GM18909 (cell line): ENCODE data around the gene CYP17A1.
A peak's percentile ranks its signal among the peaks of the same experiment; 100 is the strongest.
"Not testable (repeated sequence)": the region's sequence is repeated elsewhere in the genome, so short reads cannot be mapped to it uniquely, and the experiment has no call there.

Source experiments
- ATAC-seq: cut with Tn5 transposase; IDR thresholded peaks from one replicate; pipeline ENCODE4 v1.9.1; 2021; ENCODE audit warnings: mild to moderate bottlenecking; ENCODE audit not compliant: unreplicated experiment, poor library complexity

Gene CYP17A1

DNA sequence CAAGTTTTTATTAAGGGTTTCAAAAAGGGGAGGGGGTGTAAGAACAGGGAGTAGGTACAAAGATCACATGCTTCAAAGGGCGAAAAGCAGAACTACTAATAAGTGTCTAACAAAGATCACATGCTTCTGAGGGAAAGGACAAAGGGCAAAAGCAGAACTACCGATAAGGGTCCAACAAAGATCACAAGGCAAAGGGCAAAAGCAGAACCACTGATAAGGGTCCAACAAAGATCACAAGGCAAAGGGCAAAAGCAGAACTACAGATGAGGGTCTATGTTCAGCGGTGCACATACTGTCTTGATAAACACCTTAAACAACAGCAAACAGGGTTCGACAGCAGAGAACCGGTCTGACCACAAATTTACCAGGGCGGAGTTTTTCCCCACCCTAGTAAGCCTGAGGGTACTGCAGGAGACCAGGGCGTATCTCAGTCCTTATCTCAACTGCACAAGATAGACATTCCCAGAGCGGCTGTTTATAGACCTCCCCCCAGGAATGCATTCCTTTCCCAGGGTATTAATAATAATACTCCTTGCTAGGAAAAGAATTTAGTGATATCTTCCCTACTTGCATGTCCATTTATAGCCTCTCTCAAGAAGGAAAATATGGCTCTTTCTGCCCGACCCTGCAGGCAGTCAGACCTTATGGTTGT, 1.2 kb upstream of the CYP17A1 start:
- not testable (repeated sequence) for ATAC-seq

GRCh38 chr10:102835007-102835482, 2.2 kb downstream of the CYP17A1 start:
- ATAC-seq, result peak; percentile 61

GRCh38 chr10:102834143-102834542, 3.1 kb downstream of the CYP17A1 start:
- no peak for ATAC-seq

DNA sequence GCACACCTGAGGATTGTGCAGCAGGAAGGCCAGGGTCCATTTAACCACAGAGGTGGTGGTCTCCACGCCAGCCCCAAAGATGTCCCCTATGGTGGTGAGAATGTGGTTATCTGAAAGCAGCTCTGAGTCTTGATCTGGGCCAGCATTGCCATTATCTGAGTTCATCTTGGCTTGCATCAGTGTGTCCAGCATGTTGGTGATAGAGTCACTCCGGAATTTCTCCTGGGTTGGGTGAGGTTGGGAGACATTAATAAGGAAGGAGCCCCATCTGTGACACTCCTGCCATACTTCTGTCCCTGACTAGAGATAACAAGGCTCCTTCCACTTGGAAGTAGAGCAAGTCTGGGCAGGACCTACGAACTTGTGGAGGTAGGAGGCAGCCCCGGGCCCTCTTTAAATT, 4.2 kb downstream of the CYP17A1 start:
- ATAC-seq, result no peak

DNA sequence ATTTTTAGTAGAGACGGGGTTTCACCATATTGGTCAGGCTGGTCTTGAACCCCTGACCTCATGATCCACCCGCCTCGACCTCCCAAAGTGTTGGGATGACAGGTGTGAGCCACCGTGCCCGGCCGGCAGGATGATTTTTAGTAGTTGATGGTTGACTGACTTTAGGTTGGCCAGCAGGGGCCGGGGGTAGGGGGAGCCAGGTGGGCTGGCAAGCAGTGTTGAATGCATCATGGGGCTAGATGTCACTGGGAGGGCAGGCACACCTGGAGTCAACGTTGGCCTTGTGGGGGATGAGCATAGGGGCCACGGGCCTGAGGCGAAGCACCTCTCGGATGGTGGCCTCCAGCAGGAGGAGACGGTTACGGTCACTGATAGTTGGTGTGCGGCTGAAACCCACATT, 5.0 kb downstream of the CYP17A1 start:
- no peak for ATAC-seq

DNA sequence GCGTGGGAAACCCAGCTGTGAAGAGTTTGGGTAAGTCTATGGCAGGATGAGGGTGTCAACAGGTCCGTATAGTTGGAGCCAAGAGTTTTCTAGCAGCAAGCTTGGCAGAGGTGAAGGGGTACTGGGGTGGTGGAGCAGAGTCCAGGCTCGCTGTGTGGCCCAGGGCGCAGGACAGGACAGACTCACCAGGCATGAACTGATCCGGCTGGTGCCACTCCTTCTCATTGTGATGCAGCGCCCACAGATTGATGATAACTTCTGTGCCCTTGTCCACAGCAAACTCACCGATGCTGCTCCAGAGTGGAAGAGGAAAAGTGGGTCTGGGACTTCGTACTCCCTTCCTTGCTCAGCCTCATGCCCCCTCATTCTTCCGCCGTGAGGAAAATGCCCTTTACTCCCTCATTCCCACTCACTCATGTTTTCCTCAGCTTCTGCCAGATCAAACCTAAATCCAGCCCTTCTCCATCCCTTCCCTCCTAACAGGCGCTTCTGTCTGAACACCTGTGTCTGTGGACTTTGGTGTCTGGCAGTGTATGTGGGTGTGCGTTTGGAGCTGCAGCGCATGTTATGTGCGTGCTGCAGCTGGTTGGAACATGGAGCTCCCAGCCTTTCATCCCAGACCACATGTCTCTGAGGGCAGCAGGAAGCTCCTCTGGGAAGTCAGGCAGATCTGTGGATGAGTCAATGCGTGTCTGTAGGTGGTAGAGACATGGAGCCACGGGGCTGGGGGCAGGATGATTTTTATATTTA, 5.7 kb downstream of the CYP17A1 start:
- ATAC-seq, result no peak

GRCh38 chr10:102827597-102827975, 9.6 kb downstream of the CYP17A1 start:
- no peak for ATAC-seq

- ATAC-seq, result no peak
Measured at GRCh38 chr10:102826148-102826796, 10.9 kb downstream of the CYP17A1 start.

DNA sequence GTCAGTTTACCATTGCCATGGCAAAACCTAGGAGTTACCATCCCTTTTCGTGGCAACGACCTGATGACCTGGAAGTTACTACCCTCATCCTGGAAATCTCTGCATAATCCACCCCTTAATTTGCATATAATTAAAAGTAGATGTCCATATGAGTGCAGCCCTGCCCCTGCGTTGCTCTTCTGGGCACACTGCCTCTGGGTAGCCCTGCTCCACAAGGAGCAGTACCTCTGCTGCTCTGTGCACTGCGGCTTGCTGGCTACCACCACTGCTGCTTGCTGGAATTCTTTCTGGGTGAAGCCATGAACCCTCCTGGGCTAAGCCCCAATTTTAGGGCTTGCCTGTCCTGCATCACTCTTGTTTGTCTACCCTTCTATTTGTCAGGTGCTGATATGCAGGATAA, 12.5 kb downstream of the CYP17A1 start:
- ATAC-seq, result no peak

DNA sequence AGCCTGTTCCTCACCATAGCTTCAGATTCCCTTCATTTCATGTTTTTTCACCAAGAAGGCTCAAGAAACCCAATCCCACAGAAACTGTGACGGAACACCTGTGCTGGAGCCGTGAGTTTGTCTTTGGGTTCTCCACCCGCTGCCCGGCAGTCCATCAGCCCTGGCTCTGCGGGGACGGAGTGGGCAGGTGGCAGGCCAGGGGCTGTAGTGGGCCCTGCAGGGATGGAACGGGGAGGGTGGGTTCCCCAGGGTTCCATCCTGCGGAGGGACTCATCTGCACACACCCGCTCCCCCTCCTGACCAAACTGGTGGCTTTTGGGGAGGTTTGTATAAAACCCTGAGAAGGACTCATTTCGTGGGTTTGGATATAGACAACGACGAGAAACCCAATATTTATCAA, 15.0 kb downstream of the CYP17A1 start:
- ATAC-seq, result no peak

- not testable (repeated sequence) for ATAC-seq
Measured at GRCh38 chr10:102820008-102820407, 17.2 kb downstream of the CYP17A1 start.

DNA sequence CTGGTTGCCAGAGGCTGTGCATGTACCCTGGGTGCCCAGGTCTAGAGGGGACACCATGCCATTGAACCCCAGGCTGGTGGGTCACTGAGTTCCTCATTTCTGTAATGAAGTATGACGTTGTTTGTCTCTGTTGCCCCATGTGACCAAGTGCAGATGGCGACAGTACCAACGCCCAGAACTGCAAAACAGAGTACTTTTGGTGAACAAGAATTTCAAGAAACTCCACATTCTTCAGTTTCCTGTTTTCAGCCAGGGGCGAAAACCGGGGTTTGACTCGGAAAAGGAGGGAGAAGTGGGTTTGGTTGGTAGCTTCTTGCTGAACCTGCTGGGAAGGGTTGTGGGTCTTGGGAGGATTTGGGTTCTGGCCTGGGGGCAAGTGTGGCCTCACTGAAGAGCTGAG, 18.2 kb downstream of the CYP17A1 start:
- no peak for ATAC-seq

- ATAC-seq, result no peak
Measured at GRCh38 chr10:102817175-102817574, 20.0 kb downstream of the CYP17A1 start.

DNA sequence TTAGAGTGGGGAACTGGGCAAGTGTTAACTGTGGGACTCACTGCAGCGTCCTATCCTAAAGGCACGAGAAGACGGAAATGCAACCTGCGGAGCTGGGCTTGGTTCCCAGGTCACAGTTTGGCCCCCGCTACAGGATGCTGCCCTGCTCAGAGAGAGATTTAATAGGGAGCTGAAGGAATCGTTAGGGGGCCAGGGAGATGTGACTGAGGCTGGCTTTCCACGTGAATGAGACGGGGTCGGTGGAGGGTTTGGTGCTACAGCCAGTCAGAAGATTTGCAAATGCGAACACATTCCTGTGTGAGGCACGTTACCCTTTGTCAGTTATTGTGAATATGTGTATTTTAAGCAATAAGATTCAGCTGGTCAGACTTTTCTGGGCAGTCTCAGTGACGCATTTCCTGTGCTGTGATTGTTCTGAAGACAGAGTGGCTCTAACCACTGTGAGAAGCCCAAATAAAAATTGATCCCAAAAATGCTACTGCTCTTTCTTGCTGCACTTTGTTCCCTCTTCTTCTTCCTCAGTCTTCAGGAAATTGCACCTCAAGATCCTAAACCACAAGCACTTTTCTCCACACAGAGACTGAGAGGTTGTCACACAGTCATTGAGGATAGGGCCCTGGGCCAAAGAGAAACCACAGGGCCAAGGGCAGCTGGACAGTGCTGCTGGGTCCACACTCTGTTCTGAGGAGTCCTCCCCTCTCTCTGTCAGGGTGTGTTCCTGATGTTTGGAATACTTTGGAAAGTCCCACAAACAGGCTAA, 21.2 kb downstream of the CYP17A1 start:
- no peak for ATAC-seq

GRCh38 chr10:102814873-102815661, 22.1 kb downstream of the CYP17A1 start:
- ATAC-seq, result no peak

DNA sequence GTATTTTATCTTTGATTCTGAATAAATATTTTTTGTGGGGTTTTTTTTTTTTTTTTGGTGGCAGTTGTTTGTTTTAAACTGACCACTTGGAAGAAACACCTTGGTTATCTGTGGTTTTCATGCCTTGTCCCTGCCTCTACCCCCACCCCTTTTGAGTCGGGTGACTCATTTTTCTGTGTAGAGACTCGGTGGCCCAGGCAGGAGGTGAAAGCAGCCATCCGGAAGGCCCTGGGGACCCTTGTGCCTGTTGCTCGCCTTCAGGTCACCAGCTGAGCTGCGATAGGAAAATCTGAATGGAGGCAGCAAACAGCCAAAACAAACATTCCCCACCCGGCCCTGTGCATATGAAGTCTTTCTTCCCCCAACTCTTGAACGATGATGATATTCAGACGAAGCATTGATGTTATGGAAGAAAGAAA, 22.8 kb downstream of the CYP17A1 start:
- no peak for ATAC-seq

GRCh38 chr10:102813734-102814452, 23.3 kb downstream of the CYP17A1 start:
- no peak for ATAC-seq

- no peak for ATAC-seq
Measured at GRCh38 chr10:102813017-102813541, 24.1 kb downstream of the CYP17A1 start.
